Measurements from ENCODE around the gene IFRD1.
"Not testable (repeated sequence)": the region's sequence is repeated elsewhere in the genome, so short reads cannot be mapped to it uniquely, and the experiment has no call there.

IFRD1 gene

DNA sequence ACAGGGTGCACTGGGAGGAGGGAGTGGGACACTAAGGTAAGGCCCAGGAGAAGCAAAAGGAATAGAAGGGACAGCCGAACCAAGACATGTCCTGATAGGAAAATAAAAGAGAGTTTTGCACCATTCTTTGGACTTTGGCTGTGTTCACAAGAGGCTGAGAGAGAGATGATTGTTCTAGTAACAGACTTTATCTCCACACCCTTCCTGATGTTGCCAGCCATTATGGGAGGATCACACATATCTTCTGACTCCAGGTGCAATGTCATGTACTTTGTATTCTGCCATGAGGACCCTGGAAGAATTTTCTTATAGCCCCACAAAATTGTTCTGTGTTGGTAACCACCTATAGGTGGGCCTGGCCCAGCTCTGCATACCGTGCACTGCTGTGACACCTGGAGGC is 41.9 kb downstream of the IFRD1 start:
- no peak for DNase-seq

DNA sequence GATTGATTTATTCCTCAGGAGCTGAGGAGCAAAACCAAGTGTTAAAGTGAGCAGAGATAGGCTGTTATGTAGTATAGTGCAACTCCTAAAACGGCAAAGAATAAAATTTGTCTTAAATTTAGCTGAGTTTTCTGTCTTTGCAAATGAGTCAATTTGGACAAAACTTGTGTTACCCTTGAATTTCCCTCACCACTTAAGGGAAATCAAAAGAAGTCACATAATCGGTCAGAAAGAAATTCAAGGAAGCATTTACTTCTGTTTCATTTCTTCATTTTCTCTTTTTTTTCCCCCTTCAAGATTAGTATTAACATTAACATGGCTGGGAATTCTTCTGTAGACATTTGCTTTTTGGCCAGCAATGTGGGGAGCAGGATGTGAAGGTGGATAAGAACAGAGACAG is 44.4 kb downstream of the IFRD1 start:
- DNase-seq = no peak

DNA sequence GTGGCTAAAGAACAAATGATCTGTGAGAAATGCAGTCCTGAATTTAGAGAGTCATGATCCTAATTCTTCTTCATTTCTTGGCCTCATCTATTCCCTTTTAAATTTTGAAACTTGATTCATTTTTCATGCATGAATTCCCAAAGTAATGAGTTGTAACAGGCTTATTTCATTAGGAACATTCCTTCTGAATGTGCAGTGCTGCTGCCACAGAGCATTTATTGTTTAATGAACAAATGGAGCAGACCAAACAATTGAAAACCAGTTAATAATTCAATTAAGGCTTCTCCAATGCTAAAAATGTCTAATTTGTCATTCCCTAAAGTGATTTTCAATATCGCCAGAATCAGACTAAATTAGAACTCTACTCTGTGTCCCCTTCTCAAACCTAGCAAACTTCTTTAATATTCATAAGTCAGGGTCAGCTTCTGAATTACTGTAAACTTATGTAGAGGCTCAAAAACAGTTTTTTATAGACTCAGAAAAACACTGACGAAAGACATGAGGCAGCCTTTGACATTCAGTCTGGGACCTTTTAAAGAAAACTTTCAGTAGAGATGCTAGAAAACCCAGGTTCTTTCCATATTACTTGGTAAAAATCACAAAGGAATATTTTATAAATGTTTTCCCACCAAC is 45.0 kb downstream of the IFRD1 start:
- no peak for DNase-seq

DNA sequence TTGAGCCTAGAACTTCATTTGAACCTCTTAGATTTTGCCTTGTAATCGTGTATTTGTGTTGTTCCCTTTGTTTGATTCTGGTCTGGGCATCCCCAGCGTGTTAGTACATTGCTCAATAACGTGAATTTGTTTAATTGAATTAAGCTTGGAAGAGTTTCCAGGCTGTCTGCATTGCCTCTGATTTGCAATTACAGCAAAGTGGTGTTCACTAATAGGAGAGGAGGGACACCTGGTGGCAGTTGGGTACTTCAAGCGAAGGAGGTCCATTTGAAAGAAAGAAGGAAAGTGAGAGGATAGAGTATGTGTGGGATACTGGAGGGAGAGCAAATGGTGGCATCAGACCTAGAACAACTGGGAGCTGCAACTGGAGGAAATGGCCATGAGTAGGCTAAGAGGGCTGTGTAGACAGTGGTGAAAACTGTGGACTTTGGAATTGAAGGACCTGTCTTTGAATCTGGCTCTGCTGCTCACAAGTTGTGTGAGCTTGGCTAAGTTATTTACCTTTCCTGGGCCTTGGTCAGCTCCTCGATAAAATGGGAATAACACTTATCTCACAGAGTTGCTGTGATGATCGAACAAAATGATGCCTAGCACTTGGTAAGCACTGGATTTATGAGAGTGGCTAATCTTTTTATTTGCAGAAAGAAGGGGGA is 45.7 kb downstream of the IFRD1 start:
- peak; percentile 19 for DNase-seq

DNA sequence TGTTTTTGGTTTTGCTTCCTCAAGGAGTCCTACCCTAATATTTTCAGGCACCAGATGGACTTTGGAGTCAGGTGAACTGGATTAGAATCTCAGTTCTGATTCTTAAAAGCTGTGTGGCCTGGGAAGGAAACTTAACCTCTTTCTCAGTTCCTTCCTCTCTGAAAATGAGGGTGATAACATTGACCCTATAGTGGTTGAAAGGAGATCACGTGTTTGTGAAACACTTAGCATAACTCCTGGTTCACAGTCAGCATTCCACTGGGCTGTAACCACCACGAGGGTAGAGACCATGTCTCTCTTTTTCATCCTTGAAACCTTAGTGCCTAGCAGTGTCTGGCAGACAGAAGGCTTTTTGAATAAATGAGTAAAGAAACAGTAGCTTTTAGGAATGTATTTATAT is 47.2 kb downstream of the IFRD1 start:
- no peak for DNase-seq

DNA sequence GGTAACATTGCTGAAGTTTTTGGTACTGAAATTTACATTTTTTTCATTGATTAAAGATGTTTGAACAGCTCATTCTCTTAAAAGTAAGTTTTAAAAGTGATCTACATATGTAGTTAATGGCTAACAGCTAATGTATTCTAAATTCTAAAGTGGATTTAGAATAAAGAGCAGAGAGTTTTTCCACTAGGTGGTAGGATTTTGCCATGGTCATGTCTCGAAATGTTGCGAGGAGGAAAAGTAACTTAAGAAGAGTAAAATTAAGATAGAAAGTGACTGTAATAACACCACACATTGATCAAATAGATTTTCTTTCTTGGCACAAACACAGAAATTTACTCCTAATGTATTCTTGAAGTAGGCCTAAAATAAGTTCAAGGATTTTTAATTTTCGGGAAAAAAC is 50.4 kb downstream of the IFRD1 start:
- no peak for DNase-seq

DNA sequence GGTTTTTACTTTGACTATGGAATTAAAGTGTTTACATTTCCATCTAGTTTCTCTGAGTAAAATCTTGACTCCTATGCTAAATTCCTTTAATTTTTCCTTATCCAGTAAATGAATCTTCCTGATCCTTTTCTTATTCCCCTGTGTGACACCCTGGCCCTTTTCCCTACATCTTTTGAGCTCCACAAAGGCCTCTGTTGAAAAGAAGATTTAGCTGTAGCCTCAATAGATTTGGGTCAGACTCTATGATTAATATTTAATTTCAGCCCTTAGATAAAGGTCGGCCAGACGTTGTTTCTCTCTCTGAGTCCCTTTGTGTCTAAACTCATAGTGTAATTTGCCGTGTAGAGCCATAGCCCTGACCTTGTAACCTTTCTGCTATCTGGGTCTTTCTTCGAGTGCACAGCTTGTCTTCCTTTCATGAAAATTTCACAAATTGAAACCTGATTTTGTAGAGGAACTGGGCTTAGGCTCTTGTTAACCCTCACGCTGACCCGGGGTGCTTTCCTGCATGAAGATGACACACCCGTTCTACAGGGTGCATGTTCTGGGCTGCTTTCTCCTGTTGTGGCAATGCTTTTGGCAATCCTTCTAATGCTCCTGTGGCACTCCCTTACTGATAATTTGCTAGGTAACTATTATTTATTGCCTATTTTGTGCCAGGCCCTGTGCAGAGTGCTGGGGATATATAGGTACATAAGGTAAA is 51.7 kb downstream of the IFRD1 start:
- no peak for DNase-seq

DNA sequence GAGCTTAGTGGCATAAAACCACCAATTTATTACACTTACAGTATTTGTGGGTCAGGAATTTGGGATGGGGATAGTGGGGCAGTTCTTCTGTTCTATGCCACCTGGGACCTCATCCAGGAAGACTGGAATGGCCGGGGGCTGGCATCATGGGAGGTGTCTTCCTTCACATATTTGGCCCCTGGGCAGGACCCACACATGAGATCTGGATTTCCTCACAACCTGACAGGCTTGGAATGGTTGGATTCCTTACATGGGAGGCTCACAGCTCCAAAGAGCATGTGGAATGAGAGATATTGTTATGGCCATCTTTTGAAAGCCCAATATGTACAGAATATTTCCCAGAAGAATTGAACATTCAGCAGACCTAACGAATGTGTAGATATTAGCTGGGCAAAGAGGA is 52.4 kb downstream of the IFRD1 start:
- no peak for DNase-seq

DNA sequence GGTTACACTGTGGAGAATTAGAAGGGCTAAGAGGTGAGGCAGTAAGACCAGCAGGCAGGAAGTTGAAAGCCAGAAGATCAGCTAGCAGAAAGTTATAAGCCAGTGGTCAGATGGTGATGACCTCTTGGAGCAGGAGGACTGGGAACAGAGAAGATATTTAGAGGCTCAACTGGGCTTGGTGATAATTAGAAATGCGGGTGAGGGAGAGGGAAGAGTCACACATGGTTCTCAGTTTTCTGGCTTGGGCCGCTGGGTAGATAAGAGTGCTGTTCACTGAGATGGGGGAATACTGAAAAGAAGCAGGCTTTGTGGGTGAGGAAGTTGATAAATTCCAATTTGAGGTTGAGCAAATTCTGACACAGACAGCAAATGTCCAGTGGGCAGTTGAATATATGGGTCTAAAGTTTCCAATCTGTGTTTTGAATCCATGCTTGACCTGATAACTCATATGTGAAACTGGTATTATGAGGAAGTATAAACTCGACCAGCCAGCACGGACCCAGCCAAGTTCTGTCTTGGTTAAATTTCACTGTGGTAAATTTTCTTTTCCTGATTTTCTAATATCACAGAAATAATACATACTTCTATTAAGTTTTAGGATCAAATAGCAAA is 53.2 kb downstream of the IFRD1 start:
- no peak for DNase-seq

DNA sequence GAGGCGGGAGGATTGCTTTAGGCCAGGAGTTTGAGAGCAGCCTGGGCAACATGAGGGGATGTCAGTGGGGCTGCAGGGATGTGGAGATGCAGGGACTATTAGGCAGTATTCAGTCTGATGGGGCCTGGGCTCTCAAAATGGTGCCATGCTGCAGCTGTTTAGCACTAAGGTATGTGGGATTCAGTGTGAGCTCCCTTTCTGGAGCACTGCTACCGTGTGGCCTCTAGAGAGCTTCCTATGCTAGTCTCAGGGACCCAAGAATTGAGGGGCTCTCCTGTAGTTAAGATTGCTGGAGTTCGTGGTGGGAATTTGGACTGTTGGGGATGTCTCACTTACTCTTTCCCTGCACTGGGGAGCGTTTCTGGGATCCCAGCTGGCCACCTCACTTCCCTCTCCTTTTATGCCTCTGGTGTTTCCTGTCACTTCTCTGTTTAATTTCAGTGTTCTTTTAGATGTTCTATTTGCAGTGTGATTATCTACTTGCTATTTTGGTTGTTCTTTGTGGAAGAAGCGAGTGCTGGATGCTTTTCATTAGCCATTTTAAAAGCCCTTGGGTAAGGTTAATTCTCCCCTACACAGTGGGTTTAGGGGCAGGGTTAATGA is 53.9 kb downstream of the IFRD1 start:
- DNase-seq = no peak

DNA sequence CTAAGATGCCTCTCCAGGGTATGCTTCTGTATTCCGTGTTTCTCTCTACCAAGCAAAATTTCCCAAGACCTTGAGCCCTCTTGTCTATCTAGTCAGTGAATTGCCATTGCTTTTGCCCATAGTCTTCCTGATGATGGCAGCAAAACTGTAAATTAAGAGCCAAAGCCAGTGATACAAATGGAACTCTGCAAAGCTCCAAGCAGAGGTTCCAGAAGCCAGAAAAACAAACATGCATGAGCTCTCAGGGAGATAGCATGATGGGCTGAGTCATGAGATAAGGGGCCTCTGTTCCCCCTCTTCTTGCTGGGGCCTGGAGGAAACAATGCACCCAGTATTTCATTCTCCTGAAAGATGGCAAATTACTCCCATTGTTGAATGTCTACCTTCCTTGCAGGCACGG is 55.2 kb downstream of the IFRD1 start:
- no peak for DNase-seq

DNA sequence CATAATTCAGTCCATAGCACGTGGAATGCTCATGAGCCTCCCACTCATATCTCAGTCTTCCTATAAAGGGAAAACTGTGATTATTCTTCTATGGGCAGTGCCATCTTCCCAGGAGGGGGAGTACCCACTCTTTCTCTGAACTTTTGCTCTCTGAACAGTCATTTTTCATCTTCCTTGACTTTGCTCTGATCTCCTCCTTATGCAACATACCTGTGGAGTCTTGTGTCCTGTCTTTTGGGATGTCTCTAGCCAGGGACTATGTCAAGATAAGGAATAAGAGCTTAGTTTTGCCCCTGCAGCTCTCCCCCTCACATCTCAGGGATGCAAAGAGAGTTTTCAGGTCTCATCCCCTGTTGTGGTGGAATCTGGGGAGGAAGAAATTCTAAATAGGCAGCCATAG is 58.1 kb downstream of the IFRD1 start:
- DNase-seq = no peak

DNA sequence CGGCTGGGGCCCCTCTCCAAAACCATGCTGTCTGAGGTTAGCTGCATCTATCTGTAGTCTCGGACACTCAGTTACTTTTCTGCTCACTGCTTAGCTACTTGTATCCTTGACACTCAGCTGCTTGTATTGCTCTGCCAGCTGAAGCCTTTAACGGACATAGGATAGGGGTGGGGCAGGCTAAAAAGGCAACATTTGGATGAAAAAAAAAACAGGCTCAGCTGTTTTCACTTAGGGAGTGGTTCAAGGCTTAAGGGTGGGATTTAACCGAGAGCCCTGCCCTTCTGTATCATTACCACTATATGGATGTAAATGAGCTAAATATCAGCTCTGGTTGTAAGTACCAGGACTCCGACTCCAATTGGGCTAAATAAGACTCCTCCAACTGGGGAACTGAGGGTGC is 59.1 kb downstream of the IFRD1 start:
- no peak for DNase-seq

DNA sequence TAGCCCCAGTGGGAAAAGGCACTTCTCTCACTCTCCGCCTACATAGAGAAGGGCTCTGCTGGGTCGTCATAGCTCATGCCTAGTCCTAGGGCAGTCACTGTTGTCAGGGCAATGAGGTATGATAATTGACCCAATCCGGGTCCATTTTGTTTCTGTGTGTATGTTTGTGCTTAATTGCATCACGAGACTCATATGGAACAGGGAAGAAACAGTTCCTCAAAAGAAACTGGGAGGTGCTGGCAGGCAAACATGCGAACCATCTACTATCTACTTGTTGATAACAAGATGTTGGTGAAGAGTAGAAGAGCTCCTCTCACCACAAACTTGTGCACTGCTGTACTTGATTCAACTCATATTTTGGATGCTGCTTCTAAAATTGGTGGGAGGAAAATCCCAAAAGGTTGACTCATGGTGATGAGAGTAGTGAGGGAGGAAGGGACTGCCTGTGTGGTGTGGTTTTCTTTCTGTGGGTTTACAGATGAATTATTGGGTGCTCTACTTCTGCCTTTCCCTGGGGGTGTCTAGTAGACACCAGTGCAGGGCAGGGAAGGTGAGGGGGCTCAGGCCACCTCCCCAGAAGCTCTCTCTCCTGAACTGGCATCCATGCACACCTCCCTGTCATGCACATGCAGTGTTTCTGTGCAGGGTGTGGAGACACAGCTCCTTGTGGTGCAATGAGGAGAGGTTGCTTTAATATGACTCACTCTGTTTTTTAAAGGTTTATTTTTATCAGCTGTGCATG is 59.9 kb downstream of the IFRD1 start:
- no peak for DNase-seq

DNA sequence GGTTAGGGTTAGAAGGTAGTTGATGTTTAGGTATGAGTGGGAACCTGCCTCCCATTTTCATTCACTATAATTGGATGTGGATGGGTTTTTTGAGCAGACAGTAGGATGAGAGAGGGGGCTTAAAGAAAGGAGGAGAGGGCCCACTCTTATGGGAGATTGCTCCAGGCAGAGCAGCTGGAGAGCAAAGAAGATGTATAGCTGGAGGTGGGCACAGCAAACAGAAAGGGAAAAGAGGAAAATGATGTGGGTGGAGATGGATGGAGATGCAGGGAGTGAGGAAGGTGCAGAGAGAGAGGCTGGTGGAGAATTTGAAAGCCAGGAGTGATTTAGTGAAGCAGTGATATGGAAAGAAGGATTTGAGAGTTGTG is 60.5 kb downstream of the IFRD1 start:
- DNase-seq = no peak

DNA sequence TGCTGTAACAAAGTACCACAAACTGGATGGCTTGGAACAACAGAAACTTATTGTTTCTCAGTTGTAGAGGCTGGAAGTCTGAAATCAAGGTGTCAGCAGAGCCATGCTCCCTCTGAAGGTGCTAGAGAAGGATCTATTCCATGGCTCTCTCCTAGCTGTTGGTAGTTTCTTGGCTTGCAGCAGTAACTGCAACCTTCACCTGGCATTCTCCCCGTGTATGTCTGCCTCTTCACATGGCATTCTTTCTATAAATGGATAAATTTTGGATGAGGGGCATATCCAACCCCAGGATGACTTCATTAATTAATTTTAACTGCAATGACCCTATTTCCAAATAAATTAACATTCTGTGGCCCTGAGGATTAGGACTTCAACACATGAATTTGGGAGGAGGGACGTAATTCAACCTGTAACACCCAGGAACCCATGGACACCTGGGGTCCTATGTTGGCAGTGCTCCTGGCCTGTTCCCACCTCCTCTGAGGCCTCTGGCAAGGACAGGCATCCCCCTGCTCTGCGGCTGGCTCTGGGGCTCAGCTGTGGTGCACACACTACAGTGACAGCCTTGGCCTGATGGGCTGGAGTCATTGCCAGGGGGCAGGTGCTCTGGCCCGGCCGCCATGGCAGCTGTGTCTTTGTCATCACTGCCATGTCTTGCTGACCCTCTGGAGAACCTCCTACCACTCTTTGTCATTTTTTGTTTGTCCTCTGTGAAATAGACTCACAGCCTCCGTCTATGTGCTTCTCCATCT is 61.4 kb downstream of the IFRD1 start:
- DNase-seq = no peak

DNA sequence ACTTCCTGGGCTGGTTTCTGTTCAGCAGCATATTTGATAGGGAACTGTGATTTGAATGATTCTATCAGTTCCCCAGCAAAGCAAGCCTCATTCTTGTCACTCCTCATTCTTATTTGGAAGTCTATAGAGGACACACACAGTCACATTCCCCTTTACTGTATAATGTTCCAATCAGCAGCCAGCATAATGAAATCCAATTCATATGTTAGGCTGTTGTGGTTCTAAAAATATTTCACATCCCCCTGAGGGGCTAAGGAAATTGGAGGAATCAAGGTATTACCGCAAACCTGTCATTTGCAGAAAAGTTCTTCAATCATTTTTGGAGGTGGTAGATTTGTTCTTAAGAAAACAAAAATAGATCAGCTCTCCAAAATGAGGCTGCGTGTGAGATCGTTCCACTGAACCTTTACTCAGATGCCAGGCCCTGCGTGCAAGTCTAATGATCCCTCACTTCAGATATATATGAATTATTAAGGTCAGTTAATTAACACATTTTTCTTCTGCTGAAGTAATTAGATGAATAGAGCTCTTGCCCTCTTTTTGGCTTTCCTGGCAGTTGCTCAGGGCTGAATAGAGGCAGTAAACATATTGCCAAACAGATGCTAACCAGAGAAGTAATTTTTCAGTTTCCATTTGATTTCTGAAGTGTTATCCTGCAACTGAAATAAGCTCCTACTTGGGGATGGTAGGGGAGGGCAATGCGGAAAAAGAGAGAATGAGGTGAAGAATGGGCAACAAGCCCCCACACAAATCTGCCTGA is 62.4 kb downstream of the IFRD1 start:
- no peak for DNase-seq

DNA sequence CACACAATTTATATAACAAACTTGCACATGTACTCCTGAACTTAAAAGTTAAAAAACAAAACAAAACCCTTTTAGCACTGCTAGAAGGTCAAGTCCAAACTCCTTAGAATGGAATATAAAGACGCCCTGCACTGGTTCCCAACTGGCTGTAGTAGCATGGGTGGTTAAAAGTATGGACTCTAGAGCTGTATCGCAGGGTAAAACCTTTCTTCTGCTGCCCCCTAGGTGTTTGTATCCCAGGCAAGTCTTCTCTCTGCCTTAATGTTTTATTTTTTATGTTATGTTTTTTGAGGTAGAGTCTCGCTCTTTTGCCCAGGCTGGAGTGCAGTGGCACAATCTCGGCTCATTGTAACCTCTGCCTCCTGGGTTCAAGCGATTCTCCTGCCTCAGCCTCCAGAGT is 65.7 kb downstream of the IFRD1 start:
- DNase-seq = no peak

DNA sequence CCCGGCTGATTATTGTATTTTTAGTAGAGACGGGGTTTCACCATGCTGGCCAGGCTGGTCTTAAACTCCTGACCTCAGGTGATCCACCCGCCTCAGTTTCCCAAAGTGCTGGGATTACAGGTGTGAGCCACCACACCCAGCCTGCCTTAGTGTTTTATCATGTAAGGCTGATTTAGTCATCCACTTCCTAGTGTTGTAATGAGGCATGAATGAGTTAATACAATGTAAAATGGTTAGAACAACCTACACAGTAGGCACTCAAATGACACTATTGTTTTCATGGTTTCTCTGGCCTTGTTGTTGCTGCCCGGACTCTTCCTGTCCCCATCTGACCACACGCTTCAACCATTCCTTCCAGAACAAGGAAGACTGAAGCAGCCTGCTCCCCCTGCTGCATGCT is 66.2 kb downstream of the IFRD1 start:
- not testable (repeated sequence) for DNase-seq

DNA sequence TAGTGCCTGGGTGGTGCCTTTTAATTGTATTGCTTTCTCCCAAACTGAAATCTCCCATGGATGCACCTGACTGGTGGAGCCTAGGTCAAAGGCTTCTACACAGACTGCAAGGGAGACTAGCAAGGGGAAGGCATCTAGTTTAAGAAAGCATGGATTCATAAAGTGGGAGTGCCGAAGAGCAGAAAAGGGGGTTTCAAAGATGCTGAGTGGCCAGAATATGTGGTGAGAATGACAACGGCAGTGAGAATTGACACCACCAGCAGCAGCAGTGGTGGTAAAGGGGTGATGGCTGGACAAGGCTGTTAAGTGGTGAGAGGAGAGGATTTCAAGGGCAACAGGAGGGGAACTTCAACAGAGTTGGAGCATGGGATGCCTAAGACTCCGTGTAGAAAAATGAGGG is 67.2 kb downstream of the IFRD1 start:
- no peak for DNase-seq

DNA sequence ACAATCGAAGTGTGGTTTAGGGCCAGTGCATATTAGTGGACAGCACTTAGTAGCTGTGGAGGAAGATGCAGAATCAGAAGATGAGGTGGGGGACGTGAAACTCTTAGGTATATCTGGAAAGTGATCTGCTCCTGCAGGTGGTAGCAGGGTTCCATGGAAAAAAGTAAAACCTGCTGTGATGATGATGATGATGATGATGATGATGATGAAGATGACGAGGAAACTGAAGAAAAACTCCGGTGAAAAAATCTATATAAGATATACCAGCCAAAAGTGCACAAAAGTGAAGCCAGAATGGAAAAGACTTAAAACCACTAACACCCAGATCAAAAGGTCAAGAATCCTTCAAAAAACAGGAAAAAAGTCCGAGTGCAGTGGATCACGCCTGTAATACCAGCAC is 70.5 kb downstream of the IFRD1 start:
- DNase-seq = no peak
